Liver (tissue), 3 donors: ENCODE data around the gene ERMN.

Experiments used
- ATF3 ChIP-seq: IDR thresholded peaks from 2 replicates; pipeline ENCODE4 v1.6.1; 2016; ENCODE audit warnings: antibody characterized with exemption
- CTCF ChIP-seq: fragments of 150-350 bp; IDR thresholded peaks from 2 replicates; pipeline ENCODE4 v1.5.1; 2017; ENCODE audit warnings: improper control_type of control experiment, low read depth, low read length; ENCODE audit not compliant: missing input control
- donor health status: healthy.
- donor health status: healthy.

- TF ChIP-seq ATF3, result no peak
- TF ChIP-seq CTCF, result no peak
Measured at GRCh38 chr2:157359628-157360027, 34.0 kb upstream of the ERMN start.
